ENCODE data around the gene ONECUT3. TPM values are rescaled to one million over a fixed set of nuclear protein-coding genes. Genes with fewer than 3 reads are reported as not detected.

The ONECUT3 gene
- total and polyA plus RNA-seq, 2 of the 4 experiments (the other 2 are of a cell fraction) = not detected

DNA sequence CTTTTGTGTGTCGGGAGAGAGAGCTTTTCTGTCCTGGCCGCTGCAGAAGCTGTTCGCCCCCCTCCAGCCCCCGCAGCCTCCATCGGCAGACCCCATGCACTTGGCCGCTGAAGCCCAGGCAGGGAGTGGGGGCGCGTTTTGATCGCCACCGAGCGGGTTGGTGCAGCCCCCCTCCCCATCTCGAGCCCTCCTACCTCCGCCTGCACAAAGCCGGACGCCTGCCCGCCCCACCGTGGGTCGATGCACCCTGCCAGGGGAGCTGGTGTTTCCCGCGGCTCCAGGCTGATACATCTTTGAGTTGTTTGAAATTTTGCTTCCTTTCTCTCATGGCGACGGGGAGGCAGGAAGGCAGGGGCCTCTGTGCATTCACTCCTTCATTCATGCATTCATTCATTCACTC lies 16.4 kb upstream of the ONECUT3 start:
- Histone ChIP-seq H2AFZ (replicated peaks; ENCODE audit: low read length, poor library complexity) (no peak overlapping the region), H3K36me3 (ENCODE audit: control insufficient read depth, insufficient read depth, low read length) (no peaks in the 10 kb centered on the region), H3K79me1 (ENCODE audit: low read depth in 1 of 2, low read length in 2 of 2) (no peaks in the 10 kb centered on the region), H3K23ac (ENCODE audit: low read depth, low read length) (no peak overlapping the region), H3K56ac (ENCODE audit: extremely low read depth, insufficient read depth, low read length) (no peak overlapping the region), H3K27me3 (ENCODE audit: control insufficient read depth, insufficient read depth, low read length) (peaks cover 49% of the 10 kb centered on the region), H3K9me1 (ENCODE audit: insufficient read depth, low read length) (no peaks in the 10 kb centered on the region), H2BK120ac (ENCODE audit: low read depth, low read length) (no peak overlapping the region), H4K5ac (ENCODE audit: low read depth, low read length) (no peak overlapping the region), H3K4me1 (ENCODE audit: control insufficient read depth, insufficient read depth, low read length) (no peaks in the 10 kb centered on the region), H3K18ac (ENCODE audit: low read depth, low read length) (no peak overlapping the region), H2AK9ac (replicated peaks; ENCODE audit: low read depth, low read length, poor library complexity) (no peak overlapping the region), H2BK15ac (ENCODE audit: low read depth, low read length) (no peak overlapping the region), H4K20me1 (ENCODE audit: insufficient read depth, low read length) (no peaks in the 10 kb centered on the region), H2AK5ac (ENCODE audit: low read depth, low read length) (no peak overlapping the region), H3K9ac (ENCODE audit: low read depth, low read length) (no peak overlapping the region), H3K14ac (replicated peaks; ENCODE audit: low read depth, low read length) (no peak overlapping the region), H3K27ac (ENCODE audit: insufficient read depth, low read length) (no peak overlapping the region), H2BK5ac (ENCODE audit: low read depth, low read length, poor library complexity, severe bottlenecking) (no peak overlapping the region), H4K8ac (ENCODE audit: low read depth in 2 of 2, low read length in 2 of 2) (no peak overlapping the region), H3K4me2 (ENCODE audit: low read depth, low read length) (no peak overlapping the region), H4K91ac (ENCODE audit: insufficient read depth, low read depth, low read length) (no peak overlapping the region), H3K9me3 (ENCODE audit: control insufficient read depth, insufficient read depth, low read length) (peaks cover 9% of the 10 kb centered on the region), H2BK20ac (ENCODE audit: low read depth, low read length) (no peak overlapping the region), H3K4me3 (ENCODE audit: insufficient read depth, low read depth, low read length) (no peak overlapping the region), H3K4ac (ENCODE audit: low read depth, low read length) (no peak overlapping the region)
- in situ Hi-C loops (cut with MboI; ENCODE audit: low sequenced_read_pairs) = no loop called here
- intact Hi-C loops (cut with micrococcal nuclease) = no loop called here
- WGBS, 2 experiments (ENCODE audit: extremely low coverage in 2 of 2, insufficient read length in 1 of 2) = 80% methylated on average over 2 of the region's 22 CpGs; no CpG with 5 or more reads in 1 of the 2 experiments
- no peak for DNase-seq
- no TSS peak for BruUV-seq (replicated peaks)
- TF ChIP-seq, protein P1, sequence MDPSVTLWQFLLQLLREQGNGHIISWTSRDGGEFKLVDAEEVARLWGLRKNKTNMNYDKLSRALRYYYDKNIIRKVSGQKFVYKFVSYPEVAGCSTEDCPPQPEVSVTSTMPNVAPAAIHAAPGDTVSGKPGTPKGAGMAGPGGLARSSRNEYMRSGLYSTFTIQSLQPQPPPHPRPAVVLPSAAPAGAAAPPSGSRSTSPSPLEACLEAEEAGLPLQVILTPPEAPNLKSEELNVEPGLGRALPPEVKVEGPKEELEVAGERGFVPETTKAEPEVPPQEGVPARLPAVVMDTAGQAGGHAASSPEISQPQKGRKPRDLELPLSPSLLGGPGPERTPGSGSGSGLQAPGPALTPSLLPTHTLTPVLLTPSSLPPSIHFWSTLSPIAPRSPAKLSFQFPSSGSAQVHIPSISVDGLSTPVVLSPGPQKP (IDR thresholded peaks at IDR 0.05; ENCODE audit: borderline replicate concordance, low read depth, low read length) = no peak
- CTCF ChIA-PET = interaction anchor here (0.6 kb wide), 1 partner anchor 138 kb away, joined by 3 read pairs; no protein-coding TSS in a partner anchor
- POLR2A ChIA-PET (ENCODE audit: unreplicated experiment) = no interaction called here
- dilution Hi-C loops (cut with HindIII; ENCODE audit: low sequenced_read_pairs, unreplicated experiment) = no loop called here
- ATAC-seq (ENCODE audit: low read depth) = no peak
